Measurements from ENCODE around the gene PTOV1. TPM values are rescaled to one million over a fixed set of nuclear protein-coding genes. Genes with fewer than 3 reads are reported as not detected.
A peak's percentile ranks its signal among the peaks of the same experiment; 100 is the strongest.

PTOV1 gene
- total and polyA plus RNA-seq, 2 of the 4 experiments (the other 2 are of a cell fraction) = 34.4 to 107 TPM

GRCh38 chr19:49879243-49879963, 28.4 kb downstream of the PTOV1 start:
- dilution Hi-C loops (cut with HindIII; ENCODE audit: low sequenced_read_pairs, unreplicated experiment) = no loop called here
- H3K36me3 ChIP-seq (ENCODE audit: control insufficient read depth, insufficient read depth, low read length) = peaks cover 47% of the 10 kb centered on the region
- no peak overlapping the region for H4K8ac ChIP-seq (ENCODE audit: low read depth in 2 of 2, low read length in 2 of 2)
- H2BK20ac ChIP-seq (ENCODE audit: low read depth, low read length) = no peak overlapping the region
- peaks cover 6% of the 10 kb centered on the region; the same call in 1 of the 2 replicates for H3K9me3 ChIP-seq (ENCODE audit: control insufficient read depth, insufficient read depth, low read length)
- no peaks in the 10 kb centered on the region; the same call in 1 of the 2 replicates for H4K20me1 ChIP-seq (ENCODE audit: insufficient read depth, low read length)
- no peak overlapping the region for H2AFZ ChIP-seq (replicated peaks; ENCODE audit: low read length, poor library complexity)
- CTCF ChIA-PET = no interaction called here
- H2AK5ac ChIP-seq (ENCODE audit: low read depth, low read length) = no peak overlapping the region
- no peak overlapping the region for H3K4ac ChIP-seq (ENCODE audit: low read depth, low read length)
- H2BK120ac ChIP-seq (ENCODE audit: low read depth, low read length) = no peak overlapping the region
- no peak overlapping the region for H2BK15ac ChIP-seq (ENCODE audit: low read depth, low read length)
- no peak overlapping the region for H2BK5ac ChIP-seq (ENCODE audit: low read depth, low read length, poor library complexity, severe bottlenecking)
- H3K9ac ChIP-seq (ENCODE audit: low read depth, low read length) = no peak overlapping the region
- intact Hi-C loops (cut with micrococcal nuclease) = loop anchor here (5.0 kb wide), 1 partner anchor 148 kb away; the partner anchor contains the start of genes VRK3 and ZNF473
- H3K27me3 ChIP-seq (ENCODE audit: control insufficient read depth, insufficient read depth, low read length) = no peaks in the 10 kb centered on the region
- WGBS, 2 experiments (ENCODE audit: extremely low coverage in 2 of 2, insufficient read length in 1 of 2) = 93% methylated on average over 7 of the region's 12 CpGs; no CpG with 5 or more reads in 1 of the 2 experiments
- H4K5ac ChIP-seq (ENCODE audit: low read depth, low read length) = no peak overlapping the region
- H3K14ac ChIP-seq (replicated peaks; ENCODE audit: low read depth, low read length) = no peak overlapping the region
- H3K23ac ChIP-seq (ENCODE audit: low read depth, low read length) = no peak overlapping the region
- H3K27ac ChIP-seq (ENCODE audit: insufficient read depth, low read length) = no peak overlapping the region
- peaks cover 7% of the 10 kb centered on the region for H3K4me1 ChIP-seq (ENCODE audit: control insufficient read depth, insufficient read depth, low read length)
- no peak overlapping the region for H3K4me3 ChIP-seq (ENCODE audit: insufficient read depth, low read depth, low read length)
- in situ Hi-C loops (cut with MboI; ENCODE audit: low sequenced_read_pairs) = no loop called here
- TF ChIP-seq CTCF (conservative IDR thresholded peaks at IDR 0.05; ENCODE audit: low read depth, low read length) = no peak
- peaks cover 10% of the 10 kb centered on the region for H3K9me1 ChIP-seq (ENCODE audit: insufficient read depth, low read length)
- peaks cover 22 to 48% of the 10 kb centered on the region in 2 experiments for H3K79me1 ChIP-seq (ENCODE audit: low read depth in 1 of 2, low read length in 2 of 2)
- no peak overlapping the region for H3K18ac ChIP-seq (ENCODE audit: low read depth, low read length)
- TSS peak; percentile 56 for BruUV-seq (replicated peaks)
- POLR2A ChIA-PET (ENCODE audit: unreplicated experiment) = no interaction called here
- H3K4me2 ChIP-seq (ENCODE audit: low read depth, low read length) = no peak overlapping the region
- H3K56ac ChIP-seq (ENCODE audit: extremely low read depth, insufficient read depth, low read length) = no peak overlapping the region
- DNase-seq (no peak), ATAC-seq (ENCODE audit: low read depth) (no peak)
- no peak overlapping the region for H2AK9ac ChIP-seq (replicated peaks; ENCODE audit: low read depth, low read length, poor library complexity)
- no peak overlapping the region for H4K91ac ChIP-seq (ENCODE audit: insufficient read depth, low read depth, low read length)
